Mesenchymal stem cell (in vitro differentiated cells and primary cell): ENCODE results near the gene GFI1B.

Experiments used
- DNase-seq: peaks from one replicate; pipeline ENCODE4 v3.0.0-alpha.2; 2013
- H2AFZ ChIP-seq: one replicate; pipeline ENCODE4 v1.6.1; 2013; ENCODE audit warnings: low read depth, mild to moderate bottlenecking, control low read depth, inconsistent platforms, low read length, moderate library complexity
- H2AK5ac ChIP-seq: 2 replicates; pipeline ENCODE4 v1.6.1; 2013; ENCODE audit warnings: low read length, moderate library complexity, mild to moderate bottlenecking, inconsistent platforms; ENCODE audit not compliant: severe bottlenecking
- H2BK120ac ChIP-seq: one replicate; pipeline ENCODE4 v1.6.1; 2013; ENCODE audit warnings: low read depth, mild to moderate bottlenecking, inconsistent platforms, low read length, moderate library complexity
- H2BK12ac ChIP-seq, 2 experiments: one replicate each; pipeline ENCODE4 v1.6.1; 2013; ENCODE audit warnings: inconsistent platforms in 2 of 2, low read length in 2 of 2, mild to moderate bottlenecking in 2 of 2, moderate library complexity in 2 of 2, control low read depth in 1 of 2
- H2BK15ac ChIP-seq: one replicate; pipeline ENCODE4 v1.6.1; 2013; ENCODE audit warnings: mild to moderate bottlenecking, low read depth, inconsistent platforms; ENCODE audit not compliant: poor library complexity, severe bottlenecking
- H2BK5ac ChIP-seq: 2 replicates; pipeline ENCODE4 v1.6.1; 2013; ENCODE audit warnings: low read depth, mild to moderate bottlenecking, low read length, control low read depth, inconsistent platforms; ENCODE audit not compliant: poor library complexity, severe bottlenecking
- H3K14ac ChIP-seq, 2 experiments: one replicate each; pipeline ENCODE4 v1.6.1; 2013; ENCODE audit warnings: inconsistent platforms in 2 of 2, low read length in 2 of 2, control low read depth in 1 of 2, mild to moderate bottlenecking in 1 of 2, moderate library complexity in 1 of 2
- H3K18ac ChIP-seq, 2 experiments: one replicate each; pipeline ENCODE4 v1.6.1; 2013; ENCODE audit warnings: inconsistent platforms in 2 of 2, low read length in 2 of 2, control low read depth in 1 of 2, low read depth in 1 of 2, mild to moderate bottlenecking in 1 of 2
- H3K23ac ChIP-seq, 2 experiments: one replicate each; pipeline ENCODE4 v1.6.1; 2013; ENCODE audit warnings: inconsistent platforms in 2 of 2, low read length in 2 of 2, mild to moderate bottlenecking in 2 of 2, moderate library complexity in 2 of 2, control low read depth in 1 of 2
- H3K27ac ChIP-seq: 2 replicates; pipeline ENCODE4 v1.5.1; 2013; ENCODE audit warnings: mild to moderate bottlenecking, moderate library complexity, low read length, control low read depth, inconsistent platforms; ENCODE audit not compliant: poor library complexity, severe bottlenecking
- H3K27me3 ChIP-seq, 2 experiments: 2 replicates each; pipeline versions ENCODE4 v1.6.1 to v1.7.0; 2013; ENCODE audit warnings: low read length in 2 of 2, mild to moderate bottlenecking in 2 of 2, moderate library complexity in 2 of 2, control low read depth in 1 of 2, inconsistent platforms in 1 of 2; ENCODE audit not compliant: control insufficient read depth in 1 of 2, insufficient read depth in 1 of 2
- H3K36me3 ChIP-seq, 2 experiments: 2 replicates each; pipeline versions ENCODE4 v1.6.1 to v1.7.0; 2013; ENCODE audit warnings: low read length in 2 of 2, control low read depth in 1 of 2, inconsistent platforms in 1 of 2, low read depth in 1 of 2, mild to moderate bottlenecking in 1 of 2; ENCODE audit not compliant: insufficient read depth in 2 of 2, control insufficient read depth in 1 of 2
- H3K4ac ChIP-seq, 2 experiments: one replicate each; pipeline ENCODE4 v1.6.1; 2013; ENCODE audit warnings: inconsistent platforms in 2 of 2, low read length in 2 of 2, mild to moderate bottlenecking in 2 of 2, moderate library complexity in 2 of 2, control low read depth in 1 of 2, low read depth in 1 of 2
- H3K4me1 ChIP-seq: 2 replicates; pipeline ENCODE4 v1.6.1; 2013; ENCODE audit warnings: low read depth, low read length, control low read depth; ENCODE audit not compliant: control insufficient read depth, insufficient read depth
- H3K4me2 ChIP-seq: 2 replicates; pipeline ENCODE4 v1.6.1; 2013; ENCODE audit warnings: low read length, mild to moderate bottlenecking, inconsistent platforms; ENCODE audit not compliant: poor library complexity, severe bottlenecking
- H3K4me3 ChIP-seq, 2 experiments: 2 replicates each; pipeline versions ENCODE4 v1.5.1 to v1.7.0; 2013; ENCODE audit warnings: low read length in 2 of 2, mild to moderate bottlenecking in 2 of 2, control low read depth in 1 of 2, low read depth in 1 of 2; ENCODE audit not compliant: insufficient read depth in 1 of 2
- H3K79me1 ChIP-seq: replicated peaks from 2 replicates; pipeline ENCODE4 v1.6.1; 2013; ENCODE audit warnings: mild to moderate bottlenecking, control low read depth, low read length, inconsistent platforms; ENCODE audit not compliant: poor library complexity, severe bottlenecking
- H3K9ac ChIP-seq: 2 replicates; pipeline ENCODE4 v1.7.0; 2013; ENCODE audit warnings: mild to moderate bottlenecking, low read length, moderate library complexity
- H3K9me3 ChIP-seq: 2 replicates; pipeline ENCODE4 v1.7.0; 2013; ENCODE audit warnings: mild to moderate bottlenecking, low read length; ENCODE audit not compliant: control insufficient read depth
- H4K8ac ChIP-seq: one replicate; pipeline ENCODE4 v1.6.1; 2013; ENCODE audit warnings: inconsistent platforms, mild to moderate bottlenecking, low read length, moderate library complexity
- H4K91ac ChIP-seq: one replicate; pipeline ENCODE4 v1.6.1; 2013; ENCODE audit warnings: mild to moderate bottlenecking, low read length, inconsistent platforms
- WGBS: methylation state at CpG from one replicate; pipeline ENCODE4 v1.1.7; 2013; ENCODE audit warnings: mixed read lengths; 5-methylcytosine and 5-hydroxymethylcytosine counted together

Gene GFI1B

DNA sequence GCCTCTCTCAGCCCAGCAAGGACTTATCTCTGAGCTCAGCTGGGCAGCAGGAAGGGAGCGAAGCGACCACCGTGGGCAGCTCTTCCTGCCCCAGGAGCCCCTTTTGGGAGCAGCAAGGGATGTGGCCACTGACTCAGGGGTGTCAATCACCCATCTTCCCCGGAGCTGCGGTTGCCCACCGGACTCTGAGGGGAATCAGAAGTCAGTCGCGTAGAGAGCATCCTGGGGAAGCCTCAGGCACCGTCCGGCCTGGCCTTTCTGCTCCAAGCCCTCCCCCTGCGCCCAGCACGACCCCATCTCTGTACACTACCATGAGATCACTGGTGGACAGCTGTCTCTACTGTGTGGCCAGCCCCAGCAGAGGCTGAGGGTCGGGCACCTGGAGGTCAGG is 24.6 kb downstream of the GFI1B start:
- DNase-seq: no peak
- Histone ChIP-seq H3K27ac (no peak overlapping the region), H2AFZ (no peak overlapping the region), H4K91ac (no peak overlapping the region), H2BK5ac (no peak overlapping the region), H3K4ac (no peak overlapping the region), H3K14ac (peak overlapping the region in 1 of 2 experiments; percentile 26), H3K4me3 (no peak overlapping the region), H4K8ac (no peak overlapping the region), H3K18ac (no peak overlapping the region), H3K4me1 (peaks cover 10% of the 10 kb centered on the region), H2BK120ac (no peak overlapping the region), H3K36me3 (no peaks in the 10 kb centered on the region), H3K23ac (no peak overlapping the region), H2BK15ac (no peak overlapping the region), H2AK5ac (no peak overlapping the region), H2BK12ac (no peak overlapping the region), H3K9me3 (no peaks in the 10 kb centered on the region), H3K9ac (no peak overlapping the region), H3K27me3 (peaks cover 48 to 80% of the 10 kb centered on the region in 2 experiments), H3K4me2 (no peak overlapping the region), H3K79me1 (no peaks in the 10 kb centered on the region)
- 73% methylated on average over 13 of the region's 13 CpGs for WGBS

DNA sequence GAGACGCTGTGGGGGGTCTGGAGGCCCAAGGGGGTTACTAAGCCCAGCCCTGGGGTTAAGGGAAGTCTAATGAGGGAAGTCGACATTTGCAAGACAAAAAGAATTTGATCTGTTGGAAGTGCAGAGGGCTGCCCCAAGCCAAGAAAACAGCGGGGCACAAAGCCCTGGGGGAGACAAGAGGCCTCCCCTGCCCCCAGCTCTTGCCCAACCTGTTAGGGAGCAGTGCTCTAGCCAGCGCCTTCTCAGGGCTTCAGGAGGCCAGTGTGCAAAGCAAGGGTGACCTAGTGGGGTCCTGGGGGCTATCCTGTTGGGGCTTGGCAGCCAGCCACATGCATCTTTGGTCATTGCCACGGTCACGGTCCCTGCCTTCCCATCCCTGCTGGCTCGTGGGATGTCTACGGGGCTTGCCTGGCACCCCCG is 25.2 kb downstream of the GFI1B start:
- 37% methylated on average over 9 of the region's 9 CpGs for WGBS

DNA sequence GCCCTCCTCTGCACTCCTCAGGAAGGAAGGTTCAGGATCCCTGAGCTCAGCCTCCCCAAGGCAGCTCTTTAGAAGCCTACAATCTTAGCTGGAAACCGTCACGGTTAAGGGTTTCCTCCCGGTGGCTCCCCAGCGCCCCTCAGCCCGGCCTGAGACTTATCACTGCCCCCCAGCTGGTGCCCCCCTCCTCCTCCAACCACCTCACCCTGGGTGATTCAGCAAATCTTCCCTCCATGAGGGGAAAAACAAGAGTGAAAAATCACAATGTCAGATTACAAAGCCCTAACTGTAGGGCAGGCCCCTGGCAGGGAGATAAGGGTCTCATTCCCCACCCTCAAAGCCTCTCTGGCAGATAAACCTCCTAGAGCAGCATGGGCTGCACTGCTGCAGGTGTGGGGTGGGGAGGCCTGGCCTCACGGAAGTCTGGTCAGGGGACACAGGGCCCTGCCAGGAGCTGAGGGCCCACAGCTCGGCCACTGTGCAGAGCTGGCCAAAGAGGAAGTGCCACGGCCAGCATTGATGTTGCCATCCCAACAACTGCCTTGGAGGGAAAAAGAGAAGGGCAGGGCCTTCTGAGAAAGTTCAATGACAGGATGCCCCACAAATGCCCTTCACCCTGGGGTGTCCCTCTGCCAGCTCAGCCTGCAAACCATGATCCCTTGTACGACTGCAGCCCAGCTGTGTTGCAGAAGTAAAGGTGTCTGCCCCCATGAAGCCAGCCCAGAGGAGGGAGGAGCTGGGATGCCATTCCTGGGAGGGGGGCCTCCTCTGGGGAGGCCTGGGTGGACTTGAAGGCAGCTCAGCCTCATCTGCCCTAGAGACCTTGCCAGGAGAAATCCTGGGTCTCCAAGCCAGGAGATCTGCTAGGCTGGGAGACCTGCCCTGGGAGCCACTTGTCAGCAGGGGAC is 25.9 kb downstream of the GFI1B start:
- no peak overlapping the region for H2BK15ac ChIP-seq
- no peak overlapping the region for H2BK120ac ChIP-seq
- no peaks in the 10 kb centered on the region for H3K79me1 ChIP-seq
- H2BK12ac ChIP-seq: no peak overlapping the region
- H3K4me3 ChIP-seq: no peak overlapping the region
- H3K23ac ChIP-seq: no peak overlapping the region
- no peak for DNase-seq
- H3K9ac ChIP-seq: no peak overlapping the region
- H3K14ac ChIP-seq: no peak overlapping the region
- no peak overlapping the region for H2AFZ ChIP-seq
- H3K36me3 ChIP-seq: no peaks in the 10 kb centered on the region
- H2BK5ac ChIP-seq: no peak overlapping the region
- H4K8ac ChIP-seq: no peak overlapping the region
- no peaks in the 10 kb centered on the region for H3K9me3 ChIP-seq
- H3K4me1 ChIP-seq: peaks cover 10% of the 10 kb centered on the region
- no peak overlapping the region for H3K18ac ChIP-seq
- H3K27me3 ChIP-seq: peaks cover 54 to 76% of the 10 kb centered on the region in 2 experiments
- no peak overlapping the region for H4K91ac ChIP-seq
- H2AK5ac ChIP-seq: no peak overlapping the region
- 43% methylated on average over 9 of the region's 9 CpGs for WGBS
- no peak overlapping the region for H3K4me2 ChIP-seq
- no peak overlapping the region for H3K27ac ChIP-seq
- H3K4ac ChIP-seq: no peak overlapping the region

More for the DNA sequence above, 25.2 kb downstream of the GFI1B start:
- Histone ChIP-seq H2BK15ac (no peak overlapping the region), H2AK5ac (no peak overlapping the region), H2BK12ac (no peak overlapping the region), H2BK120ac (no peak overlapping the region), H3K4me1 (peaks cover 10% of the 10 kb centered on the region), H2BK5ac (no peak overlapping the region), H3K18ac (no peak overlapping the region), H2AFZ (no peak overlapping the region), H3K9ac (no peak overlapping the region), H3K27me3 (peaks cover 54 to 82% of the 10 kb centered on the region in 2 experiments), H3K4ac (no peak overlapping the region), H3K9me3 (no peaks in the 10 kb centered on the region), H3K14ac (no peak overlapping the region), H3K79me1 (no peaks in the 10 kb centered on the region), H3K23ac (no peak overlapping the region), H4K8ac (no peak overlapping the region), H3K36me3 (no peaks in the 10 kb centered on the region), H4K91ac (no peak overlapping the region), H3K27ac (no peak overlapping the region), H3K4me3 (no peak overlapping the region), H3K4me2 (no peak overlapping the region)
- DNase-seq: no peak

DNA sequence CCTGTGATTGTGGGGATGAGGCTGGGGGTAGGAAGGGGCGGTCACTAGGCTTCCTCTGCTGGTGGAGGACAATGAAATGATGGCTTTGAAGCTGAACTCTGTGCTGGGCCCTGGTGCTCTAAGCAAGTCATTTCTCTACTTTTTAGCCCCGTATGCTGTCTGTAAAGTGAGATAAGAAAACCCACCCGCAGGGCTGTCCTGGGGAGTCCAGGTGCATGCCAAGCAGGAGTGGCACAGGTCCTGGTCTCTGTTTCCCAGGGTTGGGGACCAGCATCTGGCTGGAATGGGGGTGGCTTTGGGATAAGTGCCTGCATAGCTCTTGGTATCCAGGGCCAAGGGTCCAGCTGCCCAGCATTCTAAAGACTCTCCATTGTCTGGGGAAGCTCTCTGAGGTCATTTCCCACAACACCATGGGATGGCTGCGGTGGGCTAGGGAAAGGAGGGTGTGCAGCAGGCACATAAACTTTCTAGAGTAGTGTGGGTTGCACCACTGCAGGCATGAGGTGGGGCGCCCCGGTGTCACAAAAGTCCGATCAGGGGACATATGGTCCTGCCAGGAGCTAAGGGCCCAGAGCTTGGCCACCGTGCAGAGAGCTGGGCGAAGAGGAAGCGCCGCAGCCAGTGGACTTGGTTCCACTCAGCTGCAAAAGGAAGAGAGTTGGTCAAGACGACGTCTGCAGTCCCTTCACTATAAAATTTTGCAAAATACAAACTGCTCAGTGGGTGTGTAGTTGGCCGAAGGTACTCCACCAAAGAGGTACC is 26.7 kb downstream of the GFI1B start:
- Histone ChIP-seq H3K27ac (no peak overlapping the region), H3K4me2 (no peak overlapping the region), H3K4me1 (peaks cover 10% of the 10 kb centered on the region), H3K4ac (no peak overlapping the region), H2BK120ac (no peak overlapping the region), H3K4me3 (no peak overlapping the region), H3K79me1 (no peaks in the 10 kb centered on the region), H3K27me3 (peaks cover 52 to 74% of the 10 kb centered on the region in 2 experiments), H3K9ac (no peak overlapping the region), H2BK12ac (no peak overlapping the region), H3K23ac (no peak overlapping the region), H2BK15ac (no peak overlapping the region), H4K91ac (no peak overlapping the region), H3K9me3 (no peaks in the 10 kb centered on the region), H3K36me3 (no peaks in the 10 kb centered on the region), H4K8ac (no peak overlapping the region), H3K18ac (no peak overlapping the region), H2AFZ (no peak overlapping the region), H3K14ac (no peak overlapping the region), H2AK5ac (no peak overlapping the region), H2BK5ac (no peak overlapping the region)
- no peak for DNase-seq
- 84% methylated on average over 12 of the region's 14 CpGs for WGBS
